Measurements from ENCODE around the gene MRPL58. TPM values are rescaled to one million over a fixed set of nuclear protein-coding genes. Genes with fewer than 3 reads are reported as not detected.

MRPL58 gene
- total RNA-seq, 1 donor from 2014 or later = 52.8 TPM

DNA sequence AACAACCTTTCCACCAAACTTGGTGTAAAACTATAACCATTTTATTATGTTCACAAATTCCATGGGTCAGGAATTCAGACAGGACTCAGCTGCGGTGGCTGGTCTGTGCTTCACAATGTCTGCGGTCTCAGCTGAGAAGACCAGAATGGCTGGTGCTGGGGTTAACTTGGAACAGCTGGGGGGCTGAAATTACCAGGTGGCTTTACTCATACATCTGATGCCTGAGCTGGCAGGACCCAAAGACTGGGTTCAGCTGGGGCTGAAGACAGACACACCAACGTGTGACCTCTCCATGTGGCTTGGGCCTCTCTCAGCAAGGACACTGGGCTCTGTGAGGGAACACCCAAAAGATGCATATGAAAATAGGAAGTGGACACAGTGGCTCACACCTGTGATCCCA is 34.2 kb upstream of the MRPL58 start:
- Mint-ChIP-seq H3K36me3 (no peaks in the 10 kb centered on the region), H3K27me3 (ENCODE audit: insufficient read depth, low read depth) (peaks cover 31% of the 10 kb centered on the region), H3K4me1 (peaks cover 12% of the 10 kb centered on the region), H3K9me3 (no peaks in the 10 kb centered on the region), H3K27ac (no peak overlapping the region), H3K4me3 (no peak overlapping the region)
- H3K4me1 ChIP-seq = peaks cover 3% of the 10 kb centered on the region
- H3K27ac ChIP-seq = no peak overlapping the region
- no peak overlapping the region for H3K4me2 ChIP-seq
- TF ChIP-seq EZH2 (IDR thresholded peaks at IDR 0.05) (no peak), EZH2phosphoT487 (IDR thresholded peaks at IDR 0.05) (no peak)
- TF ChIP-seq, protein P1, sequence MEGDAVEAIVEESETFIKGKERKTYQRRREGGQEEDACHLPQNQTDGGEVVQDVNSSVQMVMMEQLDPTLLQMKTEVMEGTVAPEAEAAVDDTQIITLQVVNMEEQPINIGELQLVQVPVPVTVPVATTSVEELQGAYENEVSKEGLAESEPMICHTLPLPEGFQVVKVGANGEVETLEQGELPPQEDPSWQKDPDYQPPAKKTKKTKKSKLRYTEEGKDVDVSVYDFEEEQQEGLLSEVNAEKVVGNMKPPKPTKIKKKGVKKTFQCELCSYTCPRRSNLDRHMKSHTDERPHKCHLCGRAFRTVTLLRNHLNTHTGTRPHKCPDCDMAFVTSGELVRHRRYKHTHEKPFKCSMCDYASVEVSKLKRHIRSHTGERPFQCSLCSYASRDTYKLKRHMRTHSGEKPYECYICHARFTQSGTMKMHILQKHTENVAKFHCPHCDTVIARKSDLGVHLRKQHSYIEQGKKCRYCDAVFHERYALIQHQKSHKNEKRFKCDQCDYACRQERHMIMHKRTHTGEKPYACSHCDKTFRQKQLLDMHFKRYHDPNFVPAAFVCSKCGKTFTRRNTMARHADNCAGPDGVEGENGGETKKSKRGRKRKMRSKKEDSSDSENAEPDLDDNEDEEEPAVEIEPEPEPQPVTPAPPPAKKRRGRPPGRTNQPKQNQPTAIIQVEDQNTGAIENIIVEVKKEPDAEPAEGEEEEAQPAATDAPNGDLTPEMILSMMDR (IDR thresholded peaks at IDR 0.05) = no peak
- no peak for DNase-seq (ENCODE audit: low spot score)
- no peak overlapping the region for H2AFZ ChIP-seq (replicated peaks)
- no peaks in the 10 kb centered on the region for H4K20me1 ChIP-seq (ENCODE audit: low read depth)
- H3F3A ChIP-seq (ENCODE audit: low read depth) = peaks cover 10% of the 10 kb centered on the region
- H3K9me3 ChIP-seq (ENCODE audit: low read depth) = no peaks in the 10 kb centered on the region
- no peak overlapping the region for H3K9ac ChIP-seq
- H3K79me2 ChIP-seq (ENCODE audit: low read depth) = no peaks in the 10 kb centered on the region
- H3K36me3 ChIP-seq = no peaks in the 10 kb centered on the region
- peaks cover 56% of the 10 kb centered on the region for H3K27me3 ChIP-seq
- no peak overlapping the region for H3K4me3 ChIP-seq

DNA sequence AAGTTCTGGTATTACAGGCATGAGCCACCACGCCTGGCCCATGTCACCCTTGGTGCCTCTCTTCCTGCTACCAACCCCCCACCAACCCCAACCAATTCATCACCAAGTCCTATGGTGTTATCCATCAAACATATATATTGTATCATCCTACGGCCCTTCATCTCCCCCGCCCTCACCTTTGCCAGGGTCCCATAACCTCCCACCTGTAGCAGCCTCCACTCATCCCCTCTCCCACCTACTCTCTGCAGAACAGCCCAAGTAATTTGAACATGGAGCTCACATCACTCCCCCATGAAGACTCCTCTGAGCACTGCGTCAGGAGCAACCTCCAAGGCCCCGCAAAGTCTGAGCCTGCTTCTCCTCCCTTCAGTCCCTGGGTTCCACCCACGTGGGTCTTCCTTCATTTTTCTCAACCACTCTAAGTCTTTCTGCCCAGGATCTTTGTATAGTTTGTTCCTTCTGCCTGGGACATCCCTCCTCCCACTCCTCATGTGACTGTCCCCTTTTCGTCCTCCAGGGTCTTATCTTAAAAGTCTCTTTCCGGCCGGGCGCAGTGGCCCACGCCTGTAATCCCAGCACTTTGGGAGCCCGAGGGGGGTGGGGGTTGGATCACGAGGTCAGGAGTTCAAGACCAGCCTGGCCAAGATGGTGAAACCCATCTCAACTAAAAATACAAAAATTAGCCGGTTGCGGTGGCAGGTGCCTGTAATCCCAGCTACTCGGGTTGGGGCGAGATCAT is 32.9 kb upstream of the MRPL58 start:
- no peaks in the 10 kb centered on the region for H4K20me1 ChIP-seq (ENCODE audit: low read depth)
- peaks cover 3% of the 10 kb centered on the region for H3K4me1 ChIP-seq
- DNase-seq (ENCODE audit: low spot score) = no peak
- H3K4me1 Mint-ChIP-seq = peaks cover 11% of the 10 kb centered on the region
- H3K9me3 ChIP-seq (ENCODE audit: low read depth) = no peaks in the 10 kb centered on the region
- H3K4me3 Mint-ChIP-seq = peak overlapping the region; percentile 19
- H3F3A ChIP-seq (ENCODE audit: low read depth) = peaks cover 10% of the 10 kb centered on the region
- TF ChIP-seq EZH2 (IDR thresholded peaks at IDR 0.05) (no peak), EZH2phosphoT487 (IDR thresholded peaks at IDR 0.05) (no peak)
- TF ChIP-seq, protein P1 (IDR thresholded peaks at IDR 0.05) = no peak
- peaks cover 42% of the 10 kb centered on the region for H3K27me3 ChIP-seq
- no peak overlapping the region for H3K9ac ChIP-seq
- H3K27ac Mint-ChIP-seq = no peak overlapping the region
- H3K9me3 Mint-ChIP-seq = no peaks in the 10 kb centered on the region
- peaks cover 20% of the 10 kb centered on the region for H3K27me3 Mint-ChIP-seq (ENCODE audit: insufficient read depth, low read depth)
- H2AFZ ChIP-seq (replicated peaks) = no peak overlapping the region
- H3K79me2 ChIP-seq (ENCODE audit: low read depth) = no peaks in the 10 kb centered on the region
- no peak overlapping the region for H3K27ac ChIP-seq
- no peak overlapping the region for H3K4me2 ChIP-seq
- H3K36me3 Mint-ChIP-seq = no peaks in the 10 kb centered on the region
- no peaks in the 10 kb centered on the region for H3K36me3 ChIP-seq
- H3K4me3 ChIP-seq = no peak overlapping the region

DNA sequence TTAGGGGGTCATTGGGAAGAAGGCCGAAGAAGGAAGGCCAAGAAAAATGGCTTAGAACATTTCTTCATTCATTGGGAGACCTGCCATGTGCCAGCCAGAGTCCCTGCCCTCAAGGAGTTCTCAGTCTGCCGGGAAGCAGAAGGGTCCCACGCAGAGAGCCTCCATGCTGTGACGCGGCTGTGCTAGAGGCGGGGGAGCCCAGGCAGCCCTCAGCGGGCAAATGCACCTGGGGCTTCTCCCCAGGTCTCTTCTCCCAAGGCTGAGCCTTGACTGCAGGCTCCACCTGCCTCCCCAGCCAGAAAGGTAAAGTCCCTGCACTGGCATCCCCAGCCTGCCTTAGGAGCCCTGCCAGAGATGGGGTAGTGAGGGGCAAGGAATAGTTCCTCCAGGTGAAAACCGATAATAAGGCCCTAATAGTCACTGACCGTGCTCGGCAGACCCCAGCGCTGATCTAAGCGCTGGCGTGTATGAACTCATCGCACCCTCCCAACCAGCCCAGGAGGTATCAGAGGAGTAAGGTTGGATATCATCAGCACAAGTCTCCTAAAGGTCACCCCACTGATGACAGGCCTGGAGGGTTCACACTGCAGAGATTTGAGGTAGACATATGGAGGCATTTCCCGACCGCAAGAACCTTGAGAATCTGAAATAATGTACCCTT is 31.0 kb upstream of the MRPL58 start:
- Histone ChIP-seq H3K27ac (no peak overlapping the region), H3K79me2 (ENCODE audit: low read depth) (no peaks in the 10 kb centered on the region), H3K4me3 (peak overlapping the region; percentile 59), H3K4me2 (peak overlapping the region; percentile 89), H3K4me1 (peaks cover 3% of the 10 kb centered on the region), H3K9ac (no peak overlapping the region), H3F3A (ENCODE audit: low read depth) (peaks cover 12% of the 10 kb centered on the region), H2AFZ (replicated peaks) (peak overlapping the region; percentile 74), H4K20me1 (ENCODE audit: low read depth) (no peaks in the 10 kb centered on the region), H3K27me3 (peaks cover 24% of the 10 kb centered on the region), H3K36me3 (no peaks in the 10 kb centered on the region), H3K9me3 (ENCODE audit: low read depth) (no peaks in the 10 kb centered on the region)
- peaks cover 18% of the 10 kb centered on the region for H3K27me3 Mint-ChIP-seq (ENCODE audit: insufficient read depth, low read depth)
- TF ChIP-seq EZH2phosphoT487 (IDR thresholded peaks at IDR 0.05) (no peak), EZH2 (IDR thresholded peaks at IDR 0.05) (no peak)
- TF ChIP-seq, protein P1 (IDR thresholded peaks at IDR 0.05) = no peak
- H3K9me3 Mint-ChIP-seq = no peaks in the 10 kb centered on the region
- peak overlapping the region; percentile 90 for H3K4me3 Mint-ChIP-seq
- H3K27ac Mint-ChIP-seq = peak overlapping the region; percentile 80
- no peaks in the 10 kb centered on the region for H3K36me3 Mint-ChIP-seq
- peaks cover 10% of the 10 kb centered on the region for H3K4me1 Mint-ChIP-seq
- DNase-seq (ENCODE audit: low spot score) = no peak
